GM12892 (cell line): ENCODE results near the gene TRIM32. TPM values are rescaled to one million over a fixed set of nuclear protein-coding genes. Genes with fewer than 3 reads are reported as not detected.

Experiments
- DNase-seq: peaks from one replicate; pipeline ENCODE4 v3.0.0; 2011; ENCODE audit not compliant: insufficient read length
- FAIRE-seq: peaks from 2 replicates; lab custom pipeline; 2011; peaks lifted over from hg19 to GRCh38; lab: Jason Lieb, UNC
- POLR2A ChIP-seq: IDR thresholded peaks from 2 replicates; pipeline ENCODE4 v1.6.1; 2011; ENCODE audit warnings: low read depth, low read length, control low read depth
- POLR2AphosphoS5 ChIP-seq: IDR thresholded peaks from 2 replicates; pipeline ENCODE4 v1.6.1; 2011; ENCODE audit warnings: low read depth, low read length, control low read depth
- TAF1 ChIP-seq: IDR thresholded peaks from 2 replicates; pipeline ENCODE4 v1.6.1; 2011; ENCODE audit warnings: low read depth, mild to moderate bottlenecking, control low read depth, low read length, borderline replicate concordance
- polyA plus RNA-seq: library from polyadenylated mRNA; unstranded; fragments of >200 nt; gene quantifications from one replicate; pipeline ENCODE4 v1.2.1, GENCODE V29; 2012; ENCODE audit warnings: missing spikeins, inconsistent platforms; ENCODE audit not compliant: missing spikeins

TRIM32 gene
- polyA plus RNA-seq: 6.3 TPM

- peak; percentile 81 for TF ChIP-seq POLR2A
- peak; percentile 54 for TF ChIP-seq TAF1
- TF ChIP-seq POLR2AphosphoS5: peak; percentile 44; the same call in 1 of the 2 replicates
- FAIRE-seq: peak; percentile 95
- DNase-seq: peak; percentile 88
Observed at GRCh38 chr9:116687074-116687753, at the start of gene TRIM32. TRIM32 (plus strand) TSS chr9:116687305; CDS start chr9:116697743, 10,438 bp downstream.

- DNase-seq (no peak), FAIRE-seq (no peak)
- no peak for TF ChIP-seq TAF1
- TF ChIP-seq POLR2AphosphoS5: no peak
- TF ChIP-seq POLR2A: no peak
Observed at GRCh38 chr9:116639251-116639741, 47.8 kb upstream of the TRIM32 start.

GRCh38 chr9:116641292-116642059 is 45.6 kb upstream of the TRIM32 start:
- no peak for TF ChIP-seq TAF1
- TF ChIP-seq POLR2AphosphoS5: no peak
- TF ChIP-seq POLR2A: no peak
- FAIRE-seq: no peak
- DNase-seq: no peak

GRCh38 chr9:116643691-116644090 is 43.4 kb upstream of the TRIM32 start:
- FAIRE-seq (no peak), DNase-seq (no peak)
- TF ChIP-seq TAF1 (no peak), POLR2AphosphoS5 (no peak), POLR2A (no peak)

GRCh38 chr9:116644091-116644688 is 42.9 kb upstream of the TRIM32 start:
- FAIRE-seq (no peak), DNase-seq (no peak)
- TF ChIP-seq POLR2A: no peak
- no peak for TF ChIP-seq POLR2AphosphoS5
- no peak for TF ChIP-seq TAF1

- no peak for TF ChIP-seq POLR2A
- DNase-seq: no peak
- no peak for FAIRE-seq
Observed at GRCh38 chr9:116646661-116647514, 40.2 kb upstream of the TRIM32 start.

- FAIRE-seq (no peak), DNase-seq (no peak)
- no peak for TF ChIP-seq TAF1
- no peak for TF ChIP-seq POLR2AphosphoS5
- TF ChIP-seq POLR2A: no peak
Observed at GRCh38 chr9:116647515-116647809, 39.6 kb upstream of the TRIM32 start.

- no peak for FAIRE-seq
- no peak for DNase-seq
- TF ChIP-seq POLR2AphosphoS5 (no peak), POLR2A (no peak), TAF1 (no peak)
Observed at GRCh38 chr9:116653348-116654058, 33.6 kb upstream of the TRIM32 start.

- no peak for FAIRE-seq
- DNase-seq: no peak
- TF ChIP-seq POLR2AphosphoS5 (no peak), POLR2A (no peak), TAF1 (no peak)
Observed at GRCh38 chr9:116654059-116654355, 33.1 kb upstream of the TRIM32 start.

- DNase-seq (no peak), FAIRE-seq (no peak)
- TF ChIP-seq POLR2A (no peak), POLR2AphosphoS5 (no peak), TAF1 (no peak)
Observed at GRCh38 chr9:116656501-116656971, 30.6 kb upstream of the TRIM32 start.

GRCh38 chr9:116656977-116657376 is 30.1 kb upstream of the TRIM32 start:
- FAIRE-seq (no peak), DNase-seq (no peak)
- TF ChIP-seq TAF1: no peak
- no peak for TF ChIP-seq POLR2A
- TF ChIP-seq POLR2AphosphoS5: no peak
